HL-60 (cell line): ENCODE results near the gene TMEM53.
"Not testable (repeated sequence)": the region's sequence is repeated elsewhere in the genome, so short reads cannot be mapped to it uniquely, and the experiment has no call there.

ENCODE experiments used
- DNase-seq, 2 experiments: peaks; one replicate each; pipeline ENCODE4 v3.0.0-alpha.2; 2010 to 2020; ENCODE audit warnings: low read depth in 1 of 2, low spot score in 1 of 2
- H3K27ac ChIP-seq: fragments of 250-450 bp; sonication (Bioruptor Pico); replicated peaks from 2 replicates; pipeline ENCODE4 v1.5.1; 2020; ENCODE audit warnings: mild to moderate bottlenecking, moderate library complexity
- H3K27me3 ChIP-seq: fragments of 250-450 bp; sonication (Bioruptor Pico); 2 replicates; pipeline ENCODE4 v1.5.1; 2021; ENCODE audit warnings: mild to moderate bottlenecking, moderate library complexity; ENCODE audit not compliant: insufficient read depth, poor library complexity, severe bottlenecking
- H3K4me3 ChIP-seq: replicated peaks from 2 replicates; pipeline ENCODE4 v1.5.1; 2011; ENCODE audit warnings: mild to moderate bottlenecking, control low read depth, low read length; ENCODE audit not compliant: insufficient read depth
- CTCF ChIP-seq: IDR thresholded peaks from one replicate; pipeline ENCODE4 v1.5.1; 2011; ENCODE audit warnings: low read length, control low read depth, inconsistent platforms; ENCODE audit not compliant: insufficient read depth
- GABPA ChIP-seq: IDR thresholded peaks from 2 replicates; pipeline ENCODE4 v1.6.1; 2012; ENCODE audit warnings: low read depth
- POLR2AphosphoS5 ChIP-seq: IDR thresholded peaks from 2 replicates; pipeline ENCODE4 v1.6.1; 2012; ENCODE audit warnings: low read depth
- REST ChIP-seq: IDR thresholded peaks from 2 replicates; pipeline ENCODE4 v1.6.1; 2012; ENCODE audit warnings: low read depth; ENCODE audit not compliant: insufficient replicate concordance
- SPI1 ChIP-seq: IDR thresholded peaks from 2 replicates; pipeline ENCODE4 v1.6.1; 2012; ENCODE audit warnings: low read depth, mild to moderate bottlenecking, borderline replicate concordance

TMEM53 gene

GRCh38 chr1:44673675-44674112, 587 bp downstream of the TMEM53 start:
- H3K4me3 ChIP-seq = peak overlapping the region; percentile 60
- 0 out of 2 replicates have a peak overlapping the region, but pooled peaks have one; percentile 22 for H3K27ac ChIP-seq
- H3K27me3 ChIP-seq = no peaks in the 10 kb centered on the region
- TF ChIP-seq REST (no peak), SPI1 (no peak), CTCF (no peak), POLR2AphosphoS5 (no peak), GABPA (no peak)
- no peak for DNase-seq

GRCh38 chr1:44672961-44673674, 1.2 kb downstream of the TMEM53 start:
- no peak overlapping the region; the same call in 1 of the 2 replicates for H3K4me3 ChIP-seq
- peak overlapping the region; percentile 85 for H3K27ac ChIP-seq
- H3K27me3 ChIP-seq = no peaks in the 10 kb centered on the region
- DNase-seq = no peak
- TF ChIP-seq SPI1 (no peak), POLR2AphosphoS5 (no peak), GABPA (no peak), REST (no peak), CTCF (no peak)

- no peaks in the 10 kb centered on the region for H3K27me3 ChIP-seq
- TF ChIP-seq POLR2AphosphoS5 (peak; percentile 83), GABPA (no peak), SPI1 (peak; percentile 98)
- DNase-seq = peak; percentile 96 to 97
- no peak overlapping the region for H3K4me3 ChIP-seq
- peak overlapping the region; percentile 85 for H3K27ac ChIP-seq
Observed at GRCh38 chr1:44672254-44672955, 1.9 kb downstream of the TMEM53 start.

GRCh38 chr1:44670751-44671640, 3.3 kb downstream of the TMEM53 start:
- Histone ChIP-seq H3K4me3 (no peak overlapping the region), H3K27ac (peak overlapping the region; percentile 85), H3K27me3 (no peaks in the 10 kb centered on the region)
- TF ChIP-seq GABPA = no peak
- no peak for TF ChIP-seq REST
- TF ChIP-seq SPI1 = no peak
- TF ChIP-seq CTCF = no peak
- no peak for TF ChIP-seq POLR2AphosphoS5
- no peak for DNase-seq

GRCh38 chr1:44666719-44667118, 7.6 kb downstream of the TMEM53 start:
- H3K27ac ChIP-seq, H3K27me3 ChIP-seq, H3K4me3 ChIP-seq, DNase-seq: not testable (repeated sequence)
